DND-41 (cell line): ENCODE measurements around the gene FGF11.

Source experiments
- ATAC-seq: fragments of 200-7000 bp; cut with Tn5 transposase; 3 replicates; pipeline ENCODE4 v1.9.1; 2021; ENCODE audit warnings: low read depth; ENCODE audit not compliant: insufficient read depth
- DNase-seq: peaks from one replicate; pipeline ENCODE4 v3.0.0-alpha.2; 2020
- H2AFZ ChIP-seq: 2 replicates; pipeline ENCODE4 v1.6.0; 2012; ENCODE audit warnings: low read depth, low read length
- H3K27ac ChIP-seq: 2 replicates; pipeline ENCODE4 v1.5.1; 2012; ENCODE audit warnings: low read length, inconsistent platforms
- H3K27me3 ChIP-seq: fragments of 200-600 bp; sonication (generic); 2 replicates; pipeline ENCODE4 v1.6.0; 2012; ENCODE audit warnings: low read length, mild to moderate bottlenecking, inconsistent platforms; ENCODE audit not compliant: insufficient read depth, poor library complexity
- H3K36me3 ChIP-seq: 2 replicates; pipeline ENCODE4 v1.5.1; 2012; ENCODE audit warnings: low read length, inconsistent platforms; ENCODE audit not compliant: insufficient read depth
- H3K4me1 ChIP-seq: 2 replicates; pipeline ENCODE4 v1.5.1; 2012; ENCODE audit warnings: mild to moderate bottlenecking, low read length; ENCODE audit not compliant: insufficient read depth
- H3K4me2 ChIP-seq: 2 replicates; pipeline ENCODE4 v1.6.0; 2012; ENCODE audit warnings: mild to moderate bottlenecking, moderate library complexity, low read length, inconsistent platforms; ENCODE audit not compliant: insufficient read depth
- H3K4me3 ChIP-seq, 2 experiments: fragments of 200-600 bp in 1 of 2; shearing (Covaris generic) in 1 of 2; 2 replicates each; pipeline ENCODE4 v1.5.1; 2012 to 2016; ENCODE audit warnings: inconsistent platforms in 2 of 2, low read length in 2 of 2, mild to moderate bottlenecking in 2 of 2, low read depth in 1 of 2, moderate library complexity in 1 of 2
- H3K79me2 ChIP-seq: 2 replicates; pipeline ENCODE4 v1.6.0; 2012; ENCODE audit warnings: low read length, inconsistent platforms; ENCODE audit not compliant: insufficient read depth
- H3K9ac ChIP-seq: 2 replicates; pipeline ENCODE4 v1.6.0; 2012; ENCODE audit warnings: low read depth, mild to moderate bottlenecking, inconsistent platforms, low read length, moderate library complexity
- H3K9me3 ChIP-seq: 2 replicates; pipeline ENCODE4 v1.5.1; 2012; ENCODE audit warnings: low read length, moderate library complexity, mild to moderate bottlenecking, inconsistent platforms; ENCODE audit not compliant: insufficient read depth, severe bottlenecking
- H4K20me1 ChIP-seq: 2 replicates; pipeline ENCODE4 v1.6.0; 2012; ENCODE audit warnings: low read length; ENCODE audit not compliant: insufficient read depth
- CTCF ChIP-seq: IDR thresholded peaks from 2 replicates; pipeline ENCODE4 v1.5.1; 2012; ENCODE audit warnings: borderline replicate concordance, low read length, moderate library complexity, mild to moderate bottlenecking; ENCODE audit not compliant: poor library complexity, severe bottlenecking; ENCODE audit errors: extremely low read depth
- EZH2 ChIP-seq: IDR thresholded peaks from 3 replicates; pipeline ENCODE4 v1.6.1; 2012; ENCODE audit warnings: borderline replicate concordance, low read depth, mild to moderate bottlenecking, moderate library complexity, low read length, inconsistent platforms; ENCODE audit not compliant: severe bottlenecking

Gene FGF11

GRCh38 chr17:7410634-7411426 lies 28.5 kb upstream of the FGF11 start:
- Histone ChIP-seq H3K4me1 (peaks cover 5% of the 10 kb centered on the region), H3K36me3 (peaks cover 23% of the 10 kb centered on the region), H3K27ac (no peak overlapping the region), H3K9ac (no peak overlapping the region), H4K20me1 (0 out of 2 replicates have a peak, but pooled peaks cover 2% of the 10 kb centered on the region), H3K79me2 (no peaks in the 10 kb centered on the region), H2AFZ (no peak overlapping the region), H3K27me3 (no peaks in the 10 kb centered on the region), H3K4me3 (no peak overlapping the region), H3K4me2 (no peak overlapping the region), H3K9me3 (no peaks in the 10 kb centered on the region)
- no peak for TF ChIP-seq CTCF
- TF ChIP-seq EZH2: no peak
- ATAC-seq (no peak), DNase-seq (no peak)

DNA sequence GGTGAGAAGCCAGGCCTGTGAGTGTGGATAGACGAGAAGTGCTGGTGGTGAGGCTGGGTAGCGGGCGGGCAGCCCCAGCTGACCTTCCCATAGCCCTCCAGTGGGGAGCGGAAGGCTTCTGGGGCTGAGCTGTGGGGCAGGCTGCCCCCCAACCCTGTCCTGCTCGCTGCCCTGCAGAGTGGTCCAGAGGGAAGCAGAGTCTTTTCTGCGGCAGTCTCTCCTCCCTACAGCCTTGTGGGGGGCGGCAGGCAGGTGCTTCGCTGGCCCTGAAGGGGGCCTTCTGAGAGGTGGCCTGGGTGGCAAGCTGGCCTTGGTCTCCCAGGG lies 27.9 kb upstream of the FGF11 start:
- peaks cover 23% of the 10 kb centered on the region for H3K36me3 ChIP-seq
- no peak overlapping the region for H2AFZ ChIP-seq
- ATAC-seq (no peak), DNase-seq (no peak)
- H3K4me3 ChIP-seq: no peak overlapping the region
- no peaks in the 10 kb centered on the region for H3K27me3 ChIP-seq
- no peak overlapping the region for H3K4me2 ChIP-seq
- H3K4me1 ChIP-seq: no peaks in the 10 kb centered on the region
- no peak for TF ChIP-seq EZH2
- TF ChIP-seq CTCF: no peak
- H3K27ac ChIP-seq: no peak overlapping the region
- H4K20me1 ChIP-seq: 0 out of 2 replicates have a peak, but pooled peaks cover 2% of the 10 kb centered on the region
- H3K79me2 ChIP-seq: no peaks in the 10 kb centered on the region
- no peak overlapping the region for H3K9ac ChIP-seq
- H3K9me3 ChIP-seq: no peaks in the 10 kb centered on the region

- Histone ChIP-seq H2AFZ (no peak overlapping the region), H4K20me1 (0 out of 2 replicates have a peak, but pooled peaks cover 2% of the 10 kb centered on the region), H3K79me2 (no peaks in the 10 kb centered on the region), H3K4me1 (no peaks in the 10 kb centered on the region), H3K36me3 (peaks cover 22% of the 10 kb centered on the region), H3K27me3 (no peaks in the 10 kb centered on the region), H3K9me3 (no peaks in the 10 kb centered on the region), H3K4me2 (no peak overlapping the region), H3K4me3 (no peak overlapping the region), H3K27ac (no peak overlapping the region), H3K9ac (no peak overlapping the region)
- DNase-seq: no peak
- ATAC-seq: no peak
- no peak for TF ChIP-seq CTCF
- TF ChIP-seq EZH2: no peak
Observed at GRCh38 chr17:7413346-7413985, 25.8 kb upstream of the FGF11 start.
